A549 (cell line): ENCODE results near the gene NDUFB11. TPM values are rescaled to one million over a fixed set of nuclear protein-coding genes. Genes with fewer than 3 reads are reported as not detected.

Source experiments
- ATAC-seq, 2 experiments: fragments of 200-7000 bp in 1 of 2; fragments of >200 bp in 1 of 2; cut with Nextera tagmentation in 1 of 2; cut with Tn5 transposase in 1 of 2; 3 replicates each; pipeline versions ENCODE4 v1.8.0 to v1.9.1; 2018 to 2020; ENCODE audit warnings: mild to moderate bottlenecking in 1 of 2, moderate library complexity in 1 of 2
- CTCF ChIA-PET: fragments of 300-600 bp; sonication (Branson Sonifier 250); formaldehyde crosslinking; extraction: SDS; loops from one replicate; lab custom pipeline; 2021; ENCODE audit warnings: antibody characterized with exemption, inconsistent platforms; lab: Yijun Ruan, JAX
- POLR2A ChIA-PET: fragments of 350-600 bp; formaldehyde crosslinking; extraction: SDS; loops from one replicate; lab custom pipeline; 2021; ENCODE audit warnings: antibody characterized with exemption, inconsistent platforms; lab: Yijun Ruan, JAX
- DNase-seq, 2 experiments: peaks; one replicate each; pipeline versions ENCODE4 v3.0.0 to v3.0.0-alpha.2; 2011 to 2016; ENCODE audit warnings: low read depth in 1 of 2, low spot score in 1 of 2
- FAIRE-seq: peaks from 2 replicates; lab custom pipeline; 2011; peaks lifted over from hg19 to GRCh38; lab: Jason Lieb, UNC
- H3K27ac ChIP-seq, 2 experiments: fragments of >200 bp; sonication (Bioruptor Twin); formaldehyde crosslinking; 3 replicates each; pipeline ENCODE4 v1.5.1; 2016 to 2017
- H3K4me1 ChIP-seq: fragments of >200 bp; sonication (Bioruptor Twin); formaldehyde crosslinking; 3 replicates; pipeline ENCODE4 v1.6.1; 2016
- H3K4me2 ChIP-seq: fragments of >200 bp; sonication (Bioruptor Twin); formaldehyde crosslinking; 3 replicates; pipeline ENCODE4 v1.6.1; 2016
- H3K4me3 ChIP-seq: fragments of >200 bp; sonication (Bioruptor Twin); formaldehyde crosslinking; 3 replicates; pipeline ENCODE4 v1.5.1; 2016
- H3K9me3 ChIP-seq: fragments of >200 bp; sonication (Bioruptor Twin); formaldehyde crosslinking; 3 replicates; pipeline ENCODE4 v1.6.1; 2016
- BCL3 ChIP-seq: fragments of >200 bp; sonication (Bioruptor Twin); formaldehyde crosslinking; IDR thresholded peaks from 3 replicates; pipeline ENCODE4 v1.6.1; 2016
- CEBPB ChIP-seq, 2 experiments: fragments of >200 bp in 1 of 2; sonication (Bioruptor Twin) in 1 of 2; formaldehyde crosslinking in 1 of 2; IDR thresholded peaks; 2 replicates each; pipeline ENCODE4 v1.6.1; 2012 to 2016
- E2F6 ChIP-seq: IDR thresholded peaks from 2 replicates; pipeline ENCODE4 v1.6.1; 2012; ENCODE audit warnings: low read depth, borderline replicate concordance
- EP300 ChIP-seq, 2 experiments: fragments of >200 bp; sonication (Bioruptor Twin); formaldehyde crosslinking; IDR thresholded peaks; 2 replicates in 1 of 2; 3 replicates in 1 of 2; pipeline ENCODE4 v1.6.1; 2016 to 2017
- ESRRA ChIP-seq: fragments of 150-350 bp; IDR thresholded peaks from 2 replicates; pipeline ENCODE4 v1.6.1; 2014; ENCODE audit warnings: mild to moderate bottlenecking, low read length, borderline replicate concordance
- GATA3 ChIP-seq: IDR thresholded peaks from 2 replicates; pipeline ENCODE4 v1.6.1; 2012; ENCODE audit warnings: borderline replicate concordance
- HDAC2 ChIP-seq: fragments of 200-600 bp; sonication (generic); IDR thresholded peaks from 2 replicates; pipeline ENCODE4 v1.6.1; 2016
- HEYL ChIP-seq: fragments of 250-450 bp; sonication (Bioruptor Pico); IDR thresholded peaks from 2 replicates; pipeline ENCODE4 v1.8.0; 2021; ENCODE audit warnings: mild to moderate bottlenecking, moderate library complexity
- HOXB5 ChIP-seq: fragments of 250-450 bp; sonication (Bioruptor Pico); IDR thresholded peaks from 2 replicates; pipeline ENCODE4 v1.5.0; 2020; ENCODE audit warnings: mild to moderate bottlenecking, moderate library complexity
- MAZ ChIP-seq: fragments of 150-350 bp; IDR thresholded peaks from 2 replicates; pipeline ENCODE4 v1.6.1; 2014; ENCODE audit warnings: antibody characterized with exemption, low read depth, low read length, borderline replicate concordance
- NFE2L2 ChIP-seq: fragments of 150-350 bp; conservative IDR thresholded peaks from 2 replicates; pipeline ENCODE4 v1.6.1; 2014; ENCODE audit warnings: low read length
- NPAS2 ChIP-seq: fragments of 250-450 bp; sonication (Bioruptor Pico); IDR thresholded peaks from 2 replicates; pipeline ENCODE4 v1.8.0; 2022; ENCODE audit warnings: mild to moderate bottlenecking, moderate library complexity, borderline replicate concordance
- PHF8 ChIP-seq: fragments of 200-600 bp; sonication (generic); IDR thresholded peaks from 2 replicates; pipeline ENCODE4 v1.6.1; 2016; ENCODE audit warnings: low read depth, mild to moderate bottlenecking, antibody characterized with exemption, moderate library complexity, borderline replicate concordance
- POLR2A ChIP-seq: IDR thresholded peaks from 2 replicates; pipeline ENCODE4 v1.6.1; 2012; ENCODE audit warnings: mild to moderate bottlenecking, low read length
- RARB ChIP-seq: fragments of 250-450 bp; sonication (Bioruptor Pico); IDR thresholded peaks from 2 replicates; pipeline ENCODE4 v1.8.0; 2021; ENCODE audit warnings: mild to moderate bottlenecking, moderate library complexity
- TP53 ChIP-seq: fragments of 250-450 bp; sonication (Bioruptor Pico); IDR thresholded peaks from 2 replicates; pipeline ENCODE4 v1.5.0; 2021; ENCODE audit warnings: mild to moderate bottlenecking, moderate library complexity
- ZC3H11A ChIP-seq: fragments of 450-650 bp; IDR thresholded peaks from 2 replicates; pipeline ENCODE4 v1.6.1; 2014; ENCODE audit warnings: antibody characterized with exemption, mild to moderate bottlenecking
- ZNF302 ChIP-seq: fragments of 250-450 bp; sonication (Bioruptor Pico); IDR thresholded peaks from 2 replicates; pipeline ENCODE4 v1.9.0; 2021; ENCODE audit warnings: inconsistent platforms, mild to moderate bottlenecking, moderate library complexity
- ZSCAN20 ChIP-seq: fragments of 250-450 bp; sonication (Bioruptor Pico); IDR thresholded peaks from 2 replicates; pipeline ENCODE4 v1.8.0; 2022; ENCODE audit warnings: mild to moderate bottlenecking, moderate library complexity
- WGBS: methylation state at CpG from one replicate; pipeline ENCODE4 v1.1.6; 2017; ENCODE audit errors: missing lambda C conversion rate; 5-methylcytosine and 5-hydroxymethylcytosine counted together
- polyA plus RNA-seq, 4 experiments: library from polyadenylated mRNA; depleted of rRNA in 3 of 4; stranded (reverse); fragments of >200 nt; fragmentation: RNase III in 1 of 4; extraction: RNeasy Plus Mini Kit Qiagen cat#74134 plus additional on column Dnase treatment in 1 of 4; gene quantifications; 2 replicates in 3 of 4; 3 replicates in 1 of 4; pipeline ENCODE4 v1.2.3, GENCODE V29; 2011 to 2017
- TF ChIP-seq, protein P1 (sequence below): fragments of 450-650 bp; IDR thresholded peaks from 2 replicates; pipeline ENCODE4 v1.6.1; 2014; ENCODE audit warnings: antibody characterized with exemption
- TF ChIP-seq, protein P2 (sequence below): fragments of 150-350 bp; IDR thresholded peaks from 2 replicates; pipeline ENCODE4 v1.6.1; 2014; ENCODE audit warnings: low read depth, mild to moderate bottlenecking, low read length
- TF ChIP-seq, protein P3 (sequence below): fragments of 250-450 bp; sonication (Bioruptor Pico); IDR thresholded peaks from 2 replicates; pipeline ENCODE4 v1.5.0; 2020; ENCODE audit warnings: low read depth, mild to moderate bottlenecking, moderate library complexity

NDUFB11 gene
- polyA plus RNA-seq, 2 of the 4 experiments (the other 2 are of a cell fraction), result 84.5 to 147 TPM

DNA sequence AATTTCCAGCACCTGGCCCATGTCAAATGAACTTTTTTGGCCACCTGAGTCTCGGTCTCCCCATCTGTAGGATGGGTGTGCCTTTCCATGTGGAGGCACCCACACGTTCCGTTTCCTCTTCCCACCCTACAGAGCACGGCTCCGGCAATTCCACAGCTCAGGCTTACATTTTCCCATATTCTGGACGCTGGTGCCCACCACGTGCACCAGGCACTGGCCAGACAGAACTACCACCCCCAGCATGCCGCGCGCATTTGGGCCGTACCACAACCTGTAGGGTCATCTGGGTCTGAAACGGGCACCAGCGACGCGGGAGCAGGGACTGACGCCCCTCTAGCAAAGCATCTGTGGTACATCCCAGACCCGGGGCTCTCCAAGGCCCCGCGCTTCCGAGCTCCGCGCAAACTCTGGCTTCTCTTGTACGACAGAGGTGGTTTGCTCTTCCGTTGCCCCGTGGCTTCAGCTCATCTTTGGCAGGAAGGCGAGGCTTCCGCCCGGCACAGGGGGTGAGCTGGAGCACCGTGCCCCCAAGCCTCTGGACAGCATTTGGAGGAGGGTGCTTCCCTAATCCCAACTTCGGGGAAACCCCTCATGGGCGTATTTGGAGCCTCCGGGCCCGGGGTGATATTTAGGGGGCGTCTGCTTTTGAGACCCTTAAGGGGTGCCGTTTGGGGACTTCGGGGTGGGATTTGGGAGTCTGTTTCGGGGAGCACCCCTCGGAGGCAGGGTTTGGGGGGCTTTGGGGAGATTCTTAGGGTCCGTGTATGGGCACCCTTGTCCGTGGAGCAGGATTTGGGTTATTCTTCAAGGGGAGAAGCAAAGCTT is 46.2 kb upstream of the NDUFB11 start (continued):
- TF ChIP-seq, protein P1, sequence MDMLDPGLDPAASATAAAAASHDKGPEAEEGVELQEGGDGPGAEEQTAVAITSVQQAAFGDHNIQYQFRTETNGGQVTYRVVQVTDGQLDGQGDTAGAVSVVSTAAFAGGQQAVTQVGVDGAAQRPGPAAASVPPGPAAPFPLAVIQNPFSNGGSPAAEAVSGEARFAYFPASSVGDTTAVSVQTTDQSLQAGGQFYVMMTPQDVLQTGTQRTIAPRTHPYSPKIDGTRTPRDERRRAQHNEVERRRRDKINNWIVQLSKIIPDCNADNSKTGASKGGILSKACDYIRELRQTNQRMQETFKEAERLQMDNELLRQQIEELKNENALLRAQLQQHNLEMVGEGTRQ, result peak; percentile 57; the same call in 1 of the 2 replicates
- TF ChIP-seq RARB (CRISPR knock-in tag) (no peak), GATA3 (peak; percentile 81)
- TF ChIP-seq, protein P2, sequence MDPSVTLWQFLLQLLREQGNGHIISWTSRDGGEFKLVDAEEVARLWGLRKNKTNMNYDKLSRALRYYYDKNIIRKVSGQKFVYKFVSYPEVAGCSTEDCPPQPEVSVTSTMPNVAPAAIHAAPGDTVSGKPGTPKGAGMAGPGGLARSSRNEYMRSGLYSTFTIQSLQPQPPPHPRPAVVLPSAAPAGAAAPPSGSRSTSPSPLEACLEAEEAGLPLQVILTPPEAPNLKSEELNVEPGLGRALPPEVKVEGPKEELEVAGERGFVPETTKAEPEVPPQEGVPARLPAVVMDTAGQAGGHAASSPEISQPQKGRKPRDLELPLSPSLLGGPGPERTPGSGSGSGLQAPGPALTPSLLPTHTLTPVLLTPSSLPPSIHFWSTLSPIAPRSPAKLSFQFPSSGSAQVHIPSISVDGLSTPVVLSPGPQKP, result no peak
- TF ChIP-seq, all 56 proteins: peak for 9

DNA sequence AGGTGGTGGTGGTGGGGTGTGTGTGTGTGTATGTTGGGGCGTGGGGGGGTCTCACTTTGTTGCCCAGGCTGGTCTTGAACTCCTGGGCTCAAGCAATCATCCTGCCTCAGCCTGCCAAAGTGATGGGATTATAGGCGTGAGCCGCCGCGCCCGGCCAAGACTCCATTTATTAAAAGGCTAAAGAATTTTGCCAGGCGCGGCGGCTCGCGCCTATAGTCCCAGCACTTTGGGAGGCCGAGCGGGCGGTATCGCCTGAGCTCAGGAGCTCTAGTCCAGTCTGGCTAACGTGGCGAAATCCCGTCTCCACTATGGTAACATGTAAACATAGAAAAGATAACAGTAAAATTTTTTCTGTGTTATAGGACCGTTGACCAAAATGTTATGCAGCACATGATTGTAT is 45.4 kb upstream of the NDUFB11 start:
- no peak overlapping the region for H3K4me3 ChIP-seq
- FAIRE-seq (no peak), DNase-seq (no peak), ATAC-seq (no peak)
- no peaks in the 10 kb centered on the region for H3K9me3 ChIP-seq
- H3K27ac ChIP-seq, result no peak overlapping the region; a peak in 1 of 6 replicates
- ChIA-PET CTCF (interaction anchor here (1.2 to 3.0 kb wide), 2 partner anchors 45 to 195 kb away, joined by 4 to 16 read pairs; partner anchors contain the start of gene RBM10), POLR2A (interaction anchor here (1.2 to 1.4 kb wide), 2 partner anchors 43 to 292 kb away, joined by 4 read pairs; no protein-coding TSS in a partner anchor)
- WGBS, result 90% methylated on average over 16 of the region's 19 CpGs
- peak overlapping the region; percentile 86 for H3K4me2 ChIP-seq
- peaks cover 8% of the 10 kb centered on the region; the same call in 1 of the 3 replicates for H3K4me1 ChIP-seq
- TF ChIP-seq ESRRA (no peak), RARB (CRISPR knock-in tag) (no peak), POLR2A (no peak), TP53 (CRISPR knock-in tag) (no peak), BCL3 (no peak), ZNF302 (no peak), E2F6 (no peak), HEYL (no peak), ZC3H11A (no peak), HDAC2 (no peak), EP300 (IDR thresholded peaks at IDR 0.05) (no peak), NFE2L2 (no peak)
- TF ChIP-seq, protein P2, result no peak
- TF ChIP-seq, protein P3, sequence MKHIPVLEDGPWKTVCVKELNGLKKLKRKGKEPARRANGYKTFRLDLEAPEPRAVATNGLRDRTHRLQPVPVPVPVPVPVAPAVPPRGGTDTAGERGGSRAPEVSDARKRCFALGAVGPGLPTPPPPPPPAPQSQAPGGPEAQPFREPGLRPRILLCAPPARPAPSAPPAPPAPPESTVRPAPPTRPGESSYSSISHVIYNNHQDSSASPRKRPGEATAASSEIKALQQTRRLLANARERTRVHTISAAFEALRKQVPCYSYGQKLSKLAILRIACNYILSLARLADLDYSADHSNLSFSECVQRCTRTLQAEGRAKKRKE (CRISPR knock-in tag), result no peak

DNA sequence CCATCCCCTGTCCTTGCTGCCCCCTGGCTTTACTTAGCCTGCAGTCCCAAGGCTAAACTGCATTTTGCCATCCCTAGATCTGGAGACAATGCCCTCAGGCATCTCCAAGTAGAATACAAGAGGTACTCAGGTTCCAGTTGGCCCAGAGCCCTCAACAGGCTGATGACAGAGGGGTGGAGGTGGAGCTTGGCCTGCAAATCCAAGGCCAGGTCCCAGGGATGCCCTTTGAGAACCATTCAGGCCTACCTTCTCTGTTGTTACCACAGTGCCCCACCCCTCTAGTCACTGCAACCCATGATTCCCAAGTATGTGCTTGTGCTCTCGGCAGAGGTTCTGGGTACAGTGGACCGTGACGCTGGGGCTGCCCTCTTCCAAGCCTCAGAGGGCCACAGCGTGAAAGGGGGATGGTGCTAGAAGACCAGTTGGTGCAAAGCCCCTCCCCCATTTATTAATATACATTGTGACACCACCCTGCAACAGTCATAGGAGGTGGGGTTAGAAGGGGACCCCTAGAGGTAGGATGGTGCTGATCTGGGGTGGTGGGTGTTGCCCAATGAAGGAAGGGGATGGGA is 42.7 kb upstream of the NDUFB11 start:
- Histone ChIP-seq H3K4me1 (no peaks in the 10 kb centered on the region; the same call in 2 of the 3 replicates), H3K27ac (no peak overlapping the region), H3K4me2 (no peak overlapping the region), H3K9me3 (no peaks in the 10 kb centered on the region), H3K4me3 (no peak overlapping the region)
- ATAC-seq, result no peak
- DNase-seq, result no peak
- ChIA-PET CTCF (interaction anchor here (1.3 to 1.8 kb wide), 2 partner anchors 336 kb away, joined by 3 to 5 read pairs; no protein-coding TSS in a partner anchor), POLR2A (no interaction called here)
- WGBS, result 85% methylated on average over 4 of the region's 4 CpGs
- FAIRE-seq, result no peak
- TF ChIP-seq CEBPB (IDR thresholded peaks at IDR 0.05), result no peak
- TF ChIP-seq NPAS2, result no peak
- TF ChIP-seq, protein P2, result no peak
- TF ChIP-seq BCL3, result no peak
- no peak for TF ChIP-seq NFE2L2
- TF ChIP-seq HOXB5 (CRISPR knock-in tag), result no peak
- no peak for TF ChIP-seq EP300 (IDR thresholded peaks at IDR 0.05)
- no peak for TF ChIP-seq MAZ
- no peak for TF ChIP-seq ZSCAN20 (CRISPR knock-in tag)
- TF ChIP-seq PHF8, result no peak
